ENCODE data around the gene GNAT3.

GNAT3 gene

DNA sequence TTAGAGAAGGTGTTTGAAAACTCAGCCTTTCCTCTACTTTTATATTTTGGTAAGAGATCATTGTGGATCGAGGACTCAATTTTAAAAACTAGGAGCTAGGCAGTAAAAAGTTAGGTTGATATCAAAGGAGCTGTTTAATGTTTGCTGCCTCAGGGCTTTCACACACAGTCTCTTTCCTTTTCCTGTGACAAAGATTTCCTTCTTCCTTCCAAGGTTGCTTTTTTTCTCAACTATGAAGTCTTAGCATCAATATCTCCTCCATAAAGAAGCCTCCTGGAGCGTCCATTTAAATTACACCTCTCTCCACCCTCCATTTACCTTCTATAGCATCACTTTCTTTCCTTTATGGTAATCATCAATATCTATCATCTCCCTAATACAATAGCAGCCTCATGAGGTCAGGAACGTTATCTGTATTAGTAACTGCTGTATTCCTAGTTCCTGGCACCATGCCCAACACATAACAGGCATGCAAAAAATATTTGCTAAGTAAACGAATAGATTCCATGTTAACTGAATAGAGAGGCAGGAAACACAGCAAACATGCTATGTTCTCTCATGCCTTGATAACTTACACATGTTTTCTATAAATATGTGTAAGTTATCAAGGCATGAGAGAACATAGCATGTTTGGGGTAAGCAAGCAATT lies 48.5 kb downstream of the GNAT3 start:
- H3K4me3 ChIP-seq (replicated peaks; ENCODE audit: insufficient read depth, low read length): no peak overlapping the region
- no peak for DNase-seq (ENCODE audit: low read depth in 1 of 2, low spot score in 1 of 2)
- no peak overlapping the region for H3K27ac ChIP-seq (replicated peaks)
- no peak for TF ChIP-seq POLR2AphosphoS5 (IDR thresholded peaks at IDR 0.05; ENCODE audit: low read depth)
- no peak for TF ChIP-seq SPI1 (IDR thresholded peaks at IDR 0.05; ENCODE audit: borderline replicate concordance, low read depth)
- TF ChIP-seq GABPA (IDR thresholded peaks at IDR 0.05; ENCODE audit: low read depth): no peak
- TF ChIP-seq, protein P1, sequence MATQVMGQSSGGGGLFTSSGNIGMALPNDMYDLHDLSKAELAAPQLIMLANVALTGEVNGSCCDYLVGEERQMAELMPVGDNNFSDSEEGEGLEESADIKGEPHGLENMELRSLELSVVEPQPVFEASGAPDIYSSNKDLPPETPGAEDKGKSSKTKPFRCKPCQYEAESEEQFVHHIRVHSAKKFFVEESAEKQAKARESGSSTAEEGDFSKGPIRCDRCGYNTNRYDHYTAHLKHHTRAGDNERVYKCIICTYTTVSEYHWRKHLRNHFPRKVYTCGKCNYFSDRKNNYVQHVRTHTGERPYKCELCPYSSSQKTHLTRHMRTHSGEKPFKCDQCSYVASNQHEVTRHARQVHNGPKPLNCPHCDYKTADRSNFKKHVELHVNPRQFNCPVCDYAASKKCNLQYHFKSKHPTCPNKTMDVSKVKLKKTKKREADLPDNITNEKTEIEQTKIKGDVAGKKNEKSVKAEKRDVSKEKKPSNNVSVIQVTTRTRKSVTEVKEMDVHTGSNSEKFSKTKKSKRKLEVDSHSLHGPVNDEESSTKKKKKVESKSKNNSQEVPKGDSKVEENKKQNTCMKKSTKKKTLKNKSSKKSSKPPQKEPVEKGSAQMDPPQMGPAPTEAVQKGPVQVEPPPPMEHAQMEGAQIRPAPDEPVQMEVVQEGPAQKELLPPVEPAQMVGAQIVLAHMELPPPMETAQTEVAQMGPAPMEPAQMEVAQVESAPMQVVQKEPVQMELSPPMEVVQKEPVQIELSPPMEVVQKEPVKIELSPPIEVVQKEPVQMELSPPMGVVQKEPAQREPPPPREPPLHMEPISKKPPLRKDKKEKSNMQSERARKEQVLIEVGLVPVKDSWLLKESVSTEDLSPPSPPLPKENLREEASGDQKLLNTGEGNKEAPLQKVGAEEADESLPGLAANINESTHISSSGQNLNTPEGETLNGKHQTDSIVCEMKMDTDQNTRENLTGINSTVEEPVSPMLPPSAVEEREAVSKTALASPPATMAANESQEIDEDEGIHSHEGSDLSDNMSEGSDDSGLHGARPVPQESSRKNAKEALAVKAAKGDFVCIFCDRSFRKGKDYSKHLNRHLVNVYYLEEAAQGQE (IDR thresholded peaks at IDR 0.05; ENCODE audit: insufficient replicate concordance, low read depth): no peak
- TF ChIP-seq, protein P2, sequence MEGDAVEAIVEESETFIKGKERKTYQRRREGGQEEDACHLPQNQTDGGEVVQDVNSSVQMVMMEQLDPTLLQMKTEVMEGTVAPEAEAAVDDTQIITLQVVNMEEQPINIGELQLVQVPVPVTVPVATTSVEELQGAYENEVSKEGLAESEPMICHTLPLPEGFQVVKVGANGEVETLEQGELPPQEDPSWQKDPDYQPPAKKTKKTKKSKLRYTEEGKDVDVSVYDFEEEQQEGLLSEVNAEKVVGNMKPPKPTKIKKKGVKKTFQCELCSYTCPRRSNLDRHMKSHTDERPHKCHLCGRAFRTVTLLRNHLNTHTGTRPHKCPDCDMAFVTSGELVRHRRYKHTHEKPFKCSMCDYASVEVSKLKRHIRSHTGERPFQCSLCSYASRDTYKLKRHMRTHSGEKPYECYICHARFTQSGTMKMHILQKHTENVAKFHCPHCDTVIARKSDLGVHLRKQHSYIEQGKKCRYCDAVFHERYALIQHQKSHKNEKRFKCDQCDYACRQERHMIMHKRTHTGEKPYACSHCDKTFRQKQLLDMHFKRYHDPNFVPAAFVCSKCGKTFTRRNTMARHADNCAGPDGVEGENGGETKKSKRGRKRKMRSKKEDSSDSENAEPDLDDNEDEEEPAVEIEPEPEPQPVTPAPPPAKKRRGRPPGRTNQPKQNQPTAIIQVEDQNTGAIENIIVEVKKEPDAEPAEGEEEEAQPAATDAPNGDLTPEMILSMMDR (IDR thresholded peaks at IDR 0.05; ENCODE audit: insufficient read depth, low read length): no peak
- H3K27me3 ChIP-seq (ENCODE audit: insufficient read depth, poor library complexity, severe bottlenecking): no peaks in the 10 kb centered on the region

DNA sequence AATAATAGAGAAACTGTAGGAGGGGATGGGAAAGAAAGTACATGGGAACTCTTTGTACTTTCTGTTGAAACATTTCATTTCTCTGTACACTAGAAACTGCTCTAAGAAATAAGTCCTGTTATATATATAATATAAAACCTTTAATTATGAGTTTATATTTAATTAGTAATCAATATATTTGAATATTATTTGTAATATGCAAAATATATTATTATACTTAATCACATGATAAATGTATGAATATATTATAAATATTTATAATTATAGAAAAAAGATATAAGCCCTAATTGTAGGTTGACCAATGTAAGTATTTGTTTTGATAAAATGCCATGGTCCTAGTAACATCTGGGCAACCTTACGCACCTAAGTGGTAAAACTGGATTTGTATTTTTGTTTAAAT lies 51.0 kb downstream of the GNAT3 start:
- no peak overlapping the region for H3K4me3 ChIP-seq (replicated peaks; ENCODE audit: insufficient read depth, low read length)
- DNase-seq (ENCODE audit: low read depth in 1 of 2, low spot score in 1 of 2): no peak
- no peak overlapping the region for H3K27ac ChIP-seq (replicated peaks)
- TF ChIP-seq, protein P1 (IDR thresholded peaks at IDR 0.05; ENCODE audit: insufficient replicate concordance, low read depth): no peak
- TF ChIP-seq, protein P2 (IDR thresholded peaks at IDR 0.05; ENCODE audit: insufficient read depth, low read length): no peak
- no peaks in the 10 kb centered on the region for H3K27me3 ChIP-seq (ENCODE audit: insufficient read depth, poor library complexity, severe bottlenecking)

DNA sequence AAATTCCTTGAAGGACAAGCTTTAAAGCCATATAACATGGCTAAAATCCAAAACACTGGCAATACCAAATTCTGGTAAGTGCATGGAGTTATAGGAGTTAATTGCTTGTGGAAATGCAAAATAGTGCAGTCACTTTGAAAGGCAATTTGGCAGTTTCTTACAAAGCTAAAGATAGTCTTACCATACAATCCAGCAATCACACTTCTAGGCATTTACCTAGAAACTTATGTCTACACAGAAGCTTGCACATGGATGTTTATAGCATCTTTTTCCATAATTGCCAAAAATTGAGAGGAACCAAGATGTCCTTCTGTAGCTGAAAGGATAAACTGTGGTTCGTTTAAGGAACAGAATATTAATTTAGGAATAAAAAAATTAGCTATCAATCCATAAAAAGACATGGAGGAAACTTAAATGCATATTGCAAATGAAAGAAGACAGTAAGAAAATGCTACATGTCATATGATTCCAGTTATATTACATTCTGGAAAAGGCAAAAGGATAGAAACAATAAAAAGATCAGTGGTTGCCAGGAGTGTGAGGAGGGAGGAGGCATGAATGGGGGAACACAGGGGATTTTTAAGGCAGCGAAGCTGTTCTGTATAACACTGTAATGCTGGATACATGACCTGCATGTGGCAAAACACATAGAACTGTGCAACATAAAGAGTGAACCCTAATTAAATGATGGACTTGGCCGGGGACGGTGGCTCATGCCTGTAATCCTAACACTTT lies 51.9 kb downstream of the GNAT3 start:
- no peak overlapping the region for H3K4me3 ChIP-seq (replicated peaks; ENCODE audit: insufficient read depth, low read length)
- TF ChIP-seq POLR2AphosphoS5 (IDR thresholded peaks at IDR 0.05; ENCODE audit: low read depth): no peak
- DNase-seq (ENCODE audit: low read depth in 1 of 2, low spot score in 1 of 2): no peak
- no peak overlapping the region for H3K27ac ChIP-seq (replicated peaks)
- H3K27me3 ChIP-seq (ENCODE audit: insufficient read depth, poor library complexity, severe bottlenecking): no peaks in the 10 kb centered on the region

DNA sequence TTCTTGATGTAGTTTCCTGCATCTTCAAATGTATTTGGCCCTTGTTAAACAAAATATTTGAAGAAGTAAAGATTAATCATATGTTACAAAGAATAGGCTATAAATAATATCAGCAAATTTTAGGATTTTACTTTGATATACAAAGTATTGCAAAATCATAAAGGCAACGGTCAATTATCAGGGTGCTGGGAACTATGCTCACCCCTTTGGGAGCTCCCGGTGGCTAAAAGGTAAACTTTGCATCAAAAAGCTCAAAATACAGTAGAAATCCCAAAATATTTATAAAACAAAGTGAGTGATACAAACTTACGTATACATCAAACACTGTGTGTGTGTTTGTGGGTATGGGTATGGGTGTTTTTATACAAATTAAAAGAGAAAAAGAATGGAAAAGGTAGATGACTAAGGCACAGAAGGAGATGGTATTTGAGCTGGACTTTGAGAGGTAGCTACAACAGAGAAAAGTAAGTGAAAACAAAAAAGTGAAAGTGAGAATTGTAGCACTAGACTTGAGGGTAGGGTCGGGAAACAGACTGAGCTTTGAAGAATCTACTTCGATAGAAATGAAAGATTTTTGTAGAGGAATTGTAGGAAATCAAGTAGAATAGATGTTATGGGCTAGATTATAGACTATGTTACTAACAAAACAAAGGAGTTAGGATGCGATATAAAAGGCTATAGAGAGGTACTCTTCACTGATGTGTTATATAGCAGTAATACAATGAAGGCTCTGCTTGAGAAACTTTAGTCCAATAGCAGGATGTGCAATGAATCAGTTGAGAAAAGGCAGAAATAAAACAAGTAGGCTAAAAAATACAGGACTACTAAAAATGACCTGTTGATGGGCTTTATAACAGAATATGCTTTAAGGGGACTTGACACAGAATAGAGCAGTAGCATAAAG lies 52.8 kb downstream of the GNAT3 start:
- H3K27me3 ChIP-seq (ENCODE audit: insufficient read depth, poor library complexity, severe bottlenecking): no peaks in the 10 kb centered on the region
- H3K27ac ChIP-seq (replicated peaks): no peak overlapping the region
- no peak for DNase-seq (ENCODE audit: low read depth in 1 of 2, low spot score in 1 of 2)
- no peak overlapping the region for H3K4me3 ChIP-seq (replicated peaks; ENCODE audit: insufficient read depth, low read length)
- TF ChIP-seq, protein P2 (IDR thresholded peaks at IDR 0.05; ENCODE audit: insufficient read depth, low read length): no peak
- TF ChIP-seq, protein P1 (IDR thresholded peaks at IDR 0.05; ENCODE audit: insufficient replicate concordance, low read depth): no peak
- TF ChIP-seq SPI1 (IDR thresholded peaks at IDR 0.05; ENCODE audit: borderline replicate concordance, low read depth): no peak
- TF ChIP-seq GABPA (IDR thresholded peaks at IDR 0.05; ENCODE audit: low read depth): no peak
- TF ChIP-seq POLR2AphosphoS5 (IDR thresholded peaks at IDR 0.05; ENCODE audit: low read depth): no peak
